HepG2 (cell line): Measurements from ENCODE around the gene HIBADH. TPM values are rescaled to one million over a fixed set of nuclear protein-coding genes. Genes with fewer than 3 reads are reported as not detected.

ENCODE experiments used
- BHLHE40 ChIP-seq: IDR thresholded peaks from 2 replicates; pipeline ENCODE4 v1.6.1; 2011; ENCODE audit warnings: low read length, improper control_type of control experiment
- CBFB ChIP-seq: sonication (generic); formaldehyde crosslinking; IDR thresholded peaks from 2 replicates; pipeline ENCODE4 v1.4.0; 2020; ENCODE audit warnings: missing genetic modification reagents
- HOXA7 ChIP-seq: sonication (generic); formaldehyde crosslinking; IDR thresholded peaks from 2 replicates; pipeline ENCODE4 v1.8.1; 2022; ENCODE audit warnings: mild to moderate bottlenecking, missing genetic modification reagents, moderate library complexity
- NCOR1 ChIP-seq: fragments of 200-600 bp; sonication (generic); IDR thresholded peaks from 2 replicates; pipeline ENCODE4 v1.7.0; 2017; ENCODE audit warnings: antibody characterized with exemption, low read length, borderline replicate concordance
- PHF8 ChIP-seq: sonication (generic); formaldehyde crosslinking; IDR thresholded peaks from 2 replicates; pipeline ENCODE4 v1.5.0; 2020; ENCODE audit warnings: missing genetic modification reagents
- PITX1 ChIP-seq: sonication (generic); formaldehyde crosslinking; IDR thresholded peaks from 2 replicates; pipeline ENCODE4 v1.5.1; 2020; ENCODE audit warnings: mild to moderate bottlenecking, missing genetic modification reagents
- RARA ChIP-seq: IDR thresholded peaks from 2 replicates; pipeline ENCODE4 v1.6.1; 2016; ENCODE audit warnings: missing genetic modification reagents, missing compliant biosample characterization
- RARG ChIP-seq: sonication (generic); formaldehyde crosslinking; IDR thresholded peaks from 2 replicates; pipeline ENCODE4 v1.4.0; 2020; ENCODE audit warnings: low read depth, mild to moderate bottlenecking, missing genetic modification reagents
- RXRA ChIP-seq: sonication (generic); formaldehyde crosslinking; IDR thresholded peaks from 2 replicates; pipeline ENCODE4 v1.5.1; 2020; ENCODE audit warnings: missing genetic modification reagents
- SAFB2 ChIP-seq: sonication (generic); formaldehyde crosslinking; IDR thresholded peaks from 2 replicates; pipeline ENCODE4 v1.5.1; 2020; ENCODE audit warnings: missing genetic modification reagents, low read depth, mild to moderate bottlenecking, borderline replicate concordance
- TAF1 ChIP-seq: sonication (generic); formaldehyde crosslinking; IDR thresholded peaks from 2 replicates; pipeline ENCODE4 v1.4.0; 2020; ENCODE audit warnings: missing genetic modification reagents
- U2AF1 ChIP-seq: fragments of 200-400 bp; formaldehyde crosslinking; optimal IDR thresholded peaks from 2 replicates; pipeline ENCODE3; 2017; ENCODE audit warnings: mild to moderate bottlenecking, low read depth, low read length
- ZMYM3 ChIP-seq: sonication (generic); formaldehyde crosslinking; IDR thresholded peaks from 2 replicates; pipeline ENCODE4 v1.5.1; 2020; ENCODE audit warnings: mild to moderate bottlenecking, missing genetic modification reagents
- ZNF160 ChIP-seq: sonication (generic); formaldehyde crosslinking; IDR thresholded peaks from 2 replicates; pipeline ENCODE4 v1.8.0; 2022; ENCODE audit warnings: mild to moderate bottlenecking, inconsistent platforms, missing genetic modification reagents
- ZNF225 ChIP-seq: sonication (generic); formaldehyde crosslinking; IDR thresholded peaks from 2 replicates; pipeline ENCODE4 v1.4.0; 2020; ENCODE audit warnings: mild to moderate bottlenecking, missing genetic modification reagents
- ZNF326 ChIP-seq: sonication (generic); formaldehyde crosslinking; IDR thresholded peaks from 2 replicates; pipeline ENCODE4 v1.4.0; 2020; ENCODE audit warnings: missing genetic modification reagents, borderline replicate concordance
- ZNF343 ChIP-seq: sonication (generic); formaldehyde crosslinking; IDR thresholded peaks from 2 replicates; pipeline ENCODE4 v1.4.0; 2020; ENCODE audit warnings: mild to moderate bottlenecking, missing genetic modification reagents
- ZNF652 ChIP-seq: IDR thresholded peaks from 2 replicates; pipeline ENCODE4 v1.6.1; 2016; ENCODE audit warnings: low read depth, borderline replicate concordance
- ZNF879 ChIP-seq: sonication (generic); formaldehyde crosslinking; IDR thresholded peaks from 2 replicates; pipeline ENCODE4 v1.8.1; 2023; ENCODE audit warnings: missing genetic modification reagents
- polyA plus RNA-seq, 8 experiments: library from polyadenylated mRNA; depleted of rRNA in 3 of 8; stranded (reverse) in 7 of 8; unstranded in 1 of 8; fragments of >200 nt; fragmentation: Illumina TruSeq in 4 of 8; extraction: Trizol in 4 of 8; gene quantifications; 2 replicates each; pipeline versions ENCODE4 v1.2.1 to v1.2.3, GENCODE V29; 2011 to 2016; ENCODE audit warnings: low read depth in 4 of 8, missing spikeins in 1 of 8, mixed read lengths in 1 of 8; ENCODE audit not compliant: insufficient read depth in 1 of 8
- total RNA-seq, 5 experiments: library from RNA; depleted of rRNA; stranded (reverse); fragments of >200 nt; fragmentation: Illumina TruSeq; extraction: Trizol; gene quantifications; 2 replicates each; pipeline ENCODE4 v1.2.3, GENCODE V29; 2016; ENCODE audit warnings: low read depth in 1 of 5
- TF ChIP-seq, protein P1 (sequence below): sonication (generic); formaldehyde crosslinking; IDR thresholded peaks from 2 replicates; pipeline ENCODE4 v1.8.1; 2022; ENCODE audit warnings: low read depth, mild to moderate bottlenecking, missing genetic modification reagents
- TF ChIP-seq, protein P2 (sequence below): sonication (generic); formaldehyde crosslinking; IDR thresholded peaks from 2 replicates; pipeline ENCODE4 v1.5.0; 2020; ENCODE audit warnings: mild to moderate bottlenecking, missing genetic modification reagents
- TF ChIP-seq, protein P3 (sequence below): sonication (generic); formaldehyde crosslinking; IDR thresholded peaks from 2 replicates; pipeline ENCODE4 v1.4.0; 2020; ENCODE audit warnings: missing genetic modification reagents
- TF ChIP-seq, protein P4 (sequence below): sonication (generic); formaldehyde crosslinking; IDR thresholded peaks from 2 replicates; pipeline ENCODE4 v1.5.1; 2020; ENCODE audit warnings: missing genetic modification reagents, mild to moderate bottlenecking, borderline replicate concordance
- TF ChIP-seq, protein P5 (sequence below): sonication (generic); formaldehyde crosslinking; IDR thresholded peaks from 2 replicates; pipeline ENCODE4 v1.5.0; 2020; ENCODE audit warnings: missing genetic modification reagents

The HIBADH gene
- total and polyA plus RNA-seq, 2 of the 13 experiments (the other 11 are each of a cell fraction or from before 2014, with no cell fraction given): 49.9 to 59.5 TPM

DNA sequence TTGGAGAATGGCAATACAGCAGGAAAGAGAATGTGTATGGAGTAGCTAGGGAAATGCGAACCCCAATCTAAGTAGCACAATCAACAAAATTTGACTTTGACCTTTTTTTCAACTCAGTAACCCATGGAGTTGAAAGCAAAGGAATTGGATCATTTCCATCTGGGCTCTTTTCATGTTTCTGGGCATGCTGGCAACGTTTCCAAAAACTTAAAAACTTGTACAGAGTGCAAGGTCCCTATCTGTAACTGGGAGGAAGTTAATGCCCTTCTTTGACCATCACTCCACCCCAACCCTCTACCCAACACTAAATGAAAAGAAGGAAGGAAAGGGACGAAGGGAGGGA lies 1.3 kb upstream of the HIBADH start (continued):
- TF ChIP-seq, protein P1, sequence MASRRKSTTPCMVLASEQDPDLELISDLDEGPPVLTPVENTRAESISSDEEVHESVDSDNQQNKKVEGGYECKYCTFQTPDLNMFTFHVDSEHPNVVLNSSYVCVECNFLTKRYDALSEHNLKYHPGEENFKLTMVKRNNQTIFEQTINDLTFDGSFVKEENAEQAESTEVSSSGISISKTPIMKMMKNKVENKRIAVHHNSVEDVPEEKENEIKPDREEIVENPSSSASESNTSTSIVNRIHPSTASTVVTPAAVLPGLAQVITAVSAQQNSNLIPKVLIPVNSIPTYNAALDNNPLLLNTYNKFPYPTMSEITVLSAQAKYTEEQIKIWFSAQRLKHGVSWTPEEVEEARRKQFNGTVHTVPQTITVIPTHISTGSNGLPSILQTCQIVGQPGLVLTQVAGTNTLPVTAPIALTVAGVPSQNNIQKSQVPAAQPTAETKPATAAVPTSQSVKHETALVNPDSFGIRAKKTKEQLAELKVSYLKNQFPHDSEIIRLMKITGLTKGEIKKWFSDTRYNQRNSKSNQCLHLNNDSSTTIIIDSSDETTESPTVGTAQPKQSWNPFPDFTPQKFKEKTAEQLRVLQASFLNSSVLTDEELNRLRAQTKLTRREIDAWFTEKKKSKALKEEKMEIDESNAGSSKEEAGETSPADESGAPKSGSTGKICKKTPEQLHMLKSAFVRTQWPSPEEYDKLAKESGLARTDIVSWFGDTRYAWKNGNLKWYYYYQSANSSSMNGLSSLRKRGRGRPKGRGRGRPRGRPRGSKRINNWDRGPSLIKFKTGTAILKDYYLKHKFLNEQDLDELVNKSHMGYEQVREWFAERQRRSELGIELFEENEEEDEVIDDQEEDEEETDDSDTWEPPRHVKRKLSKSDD (CRISPR knock-in tag): no peak
- TF ChIP-seq RXRA (CRISPR knock-in tag) (no peak), BHLHE40 (no peak), SAFB2 (CRISPR knock-in tag) (no peak), ZNF225 (CRISPR knock-in tag) (no peak), PHF8 (CRISPR knock-in tag) (no peak), RARG (CRISPR knock-in tag) (no peak), ZNF160 (CRISPR knock-in tag) (no peak), NCOR1 (no peak), HOXA7 (CRISPR knock-in tag) (no peak), ZNF343 (CRISPR knock-in tag) (no peak), RARA (CRISPR knock-in tag) (peak; percentile 69), PITX1 (CRISPR knock-in tag) (no peak), ZMYM3 (0 out of 2 replicates have a peak, but pooled peaks have one; percentile 7), TAF1 (CRISPR knock-in tag) (no peak), U2AF1 (no peak), CBFB (CRISPR knock-in tag) (no peak), ZNF652 (no peak), ZNF879 (CRISPR knock-in tag) (no peak), ZNF326 (CRISPR knock-in tag) (no peak)
- TF ChIP-seq, protein P2, sequence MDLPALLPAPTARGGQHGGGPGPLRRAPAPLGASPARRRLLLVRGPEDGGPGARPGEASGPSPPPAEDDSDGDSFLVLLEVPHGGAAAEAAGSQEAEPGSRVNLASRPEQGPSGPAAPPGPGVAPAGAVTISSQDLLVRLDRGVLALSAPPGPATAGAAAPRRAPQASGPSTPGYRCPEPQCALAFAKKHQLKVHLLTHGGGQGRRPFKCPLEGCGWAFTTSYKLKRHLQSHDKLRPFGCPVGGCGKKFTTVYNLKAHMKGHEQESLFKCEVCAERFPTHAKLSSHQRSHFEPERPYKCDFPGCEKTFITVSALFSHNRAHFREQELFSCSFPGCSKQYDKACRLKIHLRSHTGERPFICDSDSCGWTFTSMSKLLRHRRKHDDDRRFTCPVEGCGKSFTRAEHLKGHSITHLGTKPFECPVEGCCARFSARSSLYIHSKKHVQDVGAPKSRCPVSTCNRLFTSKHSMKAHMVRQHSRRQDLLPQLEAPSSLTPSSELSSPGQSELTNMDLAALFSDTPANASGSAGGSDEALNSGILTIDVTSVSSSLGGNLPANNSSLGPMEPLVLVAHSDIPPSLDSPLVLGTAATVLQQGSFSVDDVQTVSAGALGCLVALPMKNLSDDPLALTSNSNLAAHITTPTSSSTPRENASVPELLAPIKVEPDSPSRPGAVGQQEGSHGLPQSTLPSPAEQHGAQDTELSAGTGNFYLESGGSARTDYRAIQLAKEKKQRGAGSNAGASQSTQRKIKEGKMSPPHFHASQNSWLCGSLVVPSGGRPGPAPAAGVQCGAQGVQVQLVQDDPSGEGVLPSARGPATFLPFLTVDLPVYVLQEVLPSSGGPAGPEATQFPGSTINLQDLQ (CRISPR knock-in tag): peak; percentile 2; the same call in 1 of the 2 replicates
- TF ChIP-seq, protein P3, sequence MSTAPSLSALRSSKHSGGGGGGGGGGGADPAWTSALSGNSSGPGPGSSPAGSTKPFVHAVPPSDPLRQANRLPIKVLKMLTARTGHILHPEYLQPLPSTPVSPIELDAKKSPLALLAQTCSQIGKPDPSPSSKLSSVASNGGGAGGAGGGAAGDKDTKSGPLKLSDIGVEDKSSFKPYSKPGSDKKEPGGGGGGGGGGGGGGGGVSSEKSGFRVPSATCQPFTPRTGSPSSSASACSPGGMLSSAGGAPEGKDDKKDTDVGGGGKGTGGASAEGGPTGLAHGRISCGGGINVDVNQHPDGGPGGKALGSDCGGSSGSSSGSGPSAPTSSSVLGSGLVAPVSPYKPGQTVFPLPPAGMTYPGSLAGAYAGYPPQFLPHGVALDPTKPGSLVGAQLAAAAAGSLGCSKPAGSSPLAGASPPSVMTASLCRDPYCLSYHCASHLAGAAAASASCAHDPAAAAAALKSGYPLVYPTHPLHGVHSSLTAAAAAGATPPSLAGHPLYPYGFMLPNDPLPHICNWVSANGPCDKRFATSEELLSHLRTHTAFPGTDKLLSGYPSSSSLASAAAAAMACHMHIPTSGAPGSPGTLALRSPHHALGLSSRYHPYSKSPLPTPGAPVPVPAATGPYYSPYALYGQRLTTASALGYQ: no peak
- TF ChIP-seq, protein P4, sequence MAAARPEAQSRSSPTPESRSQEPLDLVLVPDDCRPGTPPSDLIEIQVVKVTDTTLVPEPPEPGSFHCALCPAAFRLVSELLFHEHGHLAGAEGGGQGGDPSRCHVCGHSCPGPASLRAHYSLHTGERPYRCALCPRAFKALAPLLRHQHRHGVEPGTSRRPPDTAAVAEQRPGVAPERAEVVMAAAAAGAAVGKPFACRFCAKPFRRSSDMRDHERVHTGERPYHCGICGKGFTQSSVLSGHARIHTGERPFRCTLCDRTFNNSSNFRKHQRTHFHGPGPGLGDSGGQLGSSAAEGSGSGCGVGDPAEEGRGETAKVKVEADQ (CRISPR knock-in tag): no peak
- TF ChIP-seq, protein P5, sequence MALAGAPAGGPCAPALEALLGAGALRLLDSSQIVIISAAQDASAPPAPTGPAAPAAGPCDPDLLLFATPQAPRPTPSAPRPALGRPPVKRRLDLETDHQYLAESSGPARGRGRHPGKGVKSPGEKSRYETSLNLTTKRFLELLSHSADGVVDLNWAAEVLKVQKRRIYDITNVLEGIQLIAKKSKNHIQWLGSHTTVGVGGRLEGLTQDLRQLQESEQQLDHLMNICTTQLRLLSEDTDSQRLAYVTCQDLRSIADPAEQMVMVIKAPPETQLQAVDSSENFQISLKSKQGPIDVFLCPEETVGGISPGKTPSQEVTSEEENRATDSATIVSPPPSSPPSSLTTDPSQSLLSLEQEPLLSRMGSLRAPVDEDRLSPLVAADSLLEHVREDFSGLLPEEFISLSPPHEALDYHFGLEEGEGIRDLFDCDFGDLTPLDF (CRISPR knock-in tag): no peak
